Retinal pigment epithelial cell (primary cell): ENCODE measurements around the gene RIOX2.

Experiments used
- DNase-seq: peaks from one replicate; pipeline ENCODE4 v3.0.0-alpha.2; 2010; ENCODE audit warnings: low read depth
- H3K4me3 ChIP-seq: 2 replicates; pipeline ENCODE4 v1.5.1; 2011; ENCODE audit warnings: mild to moderate bottlenecking, low read length, control low read depth, moderate library complexity
- TF ChIP-seq, protein P1 (sequence below): conservative IDR thresholded peaks from 2 replicates; pipeline ENCODE4 v1.5.1; 2011; ENCODE audit warnings: low read depth, low read length, control low read depth, inconsistent platforms

RIOX2 gene

DNA sequence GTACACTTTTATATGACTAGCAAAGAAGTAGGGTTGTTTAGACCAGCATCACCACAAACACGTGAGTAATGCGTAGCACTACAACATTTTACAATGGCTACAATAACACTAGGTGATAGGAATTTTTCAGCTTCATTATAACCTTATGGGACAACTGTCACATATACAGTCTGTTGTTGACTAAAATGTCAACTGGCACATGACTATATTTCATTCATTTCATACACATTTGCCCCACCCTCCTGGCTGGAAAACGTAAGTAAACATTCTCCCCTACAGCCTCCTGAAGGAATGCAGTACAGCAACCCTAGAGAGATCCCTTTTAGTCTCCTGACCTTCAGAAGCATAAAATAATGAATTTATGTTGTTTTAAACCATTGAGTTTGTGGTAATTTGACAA is 16.2 kb downstream of the RIOX2 start:
- TF ChIP-seq, protein P1, sequence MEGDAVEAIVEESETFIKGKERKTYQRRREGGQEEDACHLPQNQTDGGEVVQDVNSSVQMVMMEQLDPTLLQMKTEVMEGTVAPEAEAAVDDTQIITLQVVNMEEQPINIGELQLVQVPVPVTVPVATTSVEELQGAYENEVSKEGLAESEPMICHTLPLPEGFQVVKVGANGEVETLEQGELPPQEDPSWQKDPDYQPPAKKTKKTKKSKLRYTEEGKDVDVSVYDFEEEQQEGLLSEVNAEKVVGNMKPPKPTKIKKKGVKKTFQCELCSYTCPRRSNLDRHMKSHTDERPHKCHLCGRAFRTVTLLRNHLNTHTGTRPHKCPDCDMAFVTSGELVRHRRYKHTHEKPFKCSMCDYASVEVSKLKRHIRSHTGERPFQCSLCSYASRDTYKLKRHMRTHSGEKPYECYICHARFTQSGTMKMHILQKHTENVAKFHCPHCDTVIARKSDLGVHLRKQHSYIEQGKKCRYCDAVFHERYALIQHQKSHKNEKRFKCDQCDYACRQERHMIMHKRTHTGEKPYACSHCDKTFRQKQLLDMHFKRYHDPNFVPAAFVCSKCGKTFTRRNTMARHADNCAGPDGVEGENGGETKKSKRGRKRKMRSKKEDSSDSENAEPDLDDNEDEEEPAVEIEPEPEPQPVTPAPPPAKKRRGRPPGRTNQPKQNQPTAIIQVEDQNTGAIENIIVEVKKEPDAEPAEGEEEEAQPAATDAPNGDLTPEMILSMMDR = no peak
- no peak overlapping the region for H3K4me3 ChIP-seq
- DNase-seq = no peak

DNA sequence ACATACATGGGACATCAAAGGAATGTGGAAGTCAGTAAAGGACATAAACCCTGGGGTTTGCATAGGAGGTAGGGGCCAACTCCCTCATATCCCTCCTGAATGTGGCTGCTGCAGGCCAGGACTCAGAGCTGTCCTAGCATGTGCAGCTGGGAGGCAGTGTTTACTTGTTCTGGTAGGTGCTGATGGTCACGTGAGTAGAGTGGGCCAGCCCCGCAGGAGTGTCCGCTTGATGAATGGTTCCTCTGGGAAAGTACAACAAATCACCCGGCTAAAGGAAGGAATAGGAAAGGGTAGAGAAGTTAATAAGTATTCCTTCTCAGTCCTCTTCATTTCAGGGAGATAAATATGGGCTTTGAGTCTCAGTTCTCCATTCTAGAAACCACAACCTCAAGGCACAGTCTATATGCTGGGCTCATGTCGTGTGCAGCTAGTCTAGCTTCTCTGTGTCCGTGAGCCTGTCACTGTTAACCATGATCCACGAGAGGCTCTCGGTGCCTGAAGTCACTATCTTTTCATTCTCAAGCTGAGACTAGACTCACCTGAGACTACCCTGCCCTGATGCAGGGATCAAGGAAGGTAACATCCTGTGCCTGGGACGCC is 17.9 kb downstream of the RIOX2 start:
- DNase-seq = no peak
- TF ChIP-seq, protein P1 = no peak
- H3K4me3 ChIP-seq = no peak overlapping the region

DNA sequence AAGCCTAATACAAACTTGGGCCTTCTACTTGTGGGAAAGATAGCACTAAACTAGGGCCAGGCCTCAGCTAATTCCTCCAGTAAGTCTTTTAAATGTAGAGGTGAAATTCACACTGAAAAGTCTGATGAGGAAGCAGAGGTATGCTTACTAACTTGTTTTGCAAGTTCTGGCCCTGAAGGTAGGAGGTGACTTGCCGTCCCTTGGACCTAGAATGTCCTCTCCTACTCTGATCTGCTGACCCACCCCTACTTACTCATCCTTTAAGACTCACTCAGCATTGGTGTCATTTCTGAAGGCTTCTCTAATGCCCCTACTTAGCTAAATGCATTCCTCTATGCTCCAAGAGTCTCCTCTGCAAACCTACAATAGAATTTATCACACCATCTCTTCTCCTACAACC is 19.4 kb downstream of the RIOX2 start:
- no peak for DNase-seq
- TF ChIP-seq, protein P1 = no peak

DNA sequence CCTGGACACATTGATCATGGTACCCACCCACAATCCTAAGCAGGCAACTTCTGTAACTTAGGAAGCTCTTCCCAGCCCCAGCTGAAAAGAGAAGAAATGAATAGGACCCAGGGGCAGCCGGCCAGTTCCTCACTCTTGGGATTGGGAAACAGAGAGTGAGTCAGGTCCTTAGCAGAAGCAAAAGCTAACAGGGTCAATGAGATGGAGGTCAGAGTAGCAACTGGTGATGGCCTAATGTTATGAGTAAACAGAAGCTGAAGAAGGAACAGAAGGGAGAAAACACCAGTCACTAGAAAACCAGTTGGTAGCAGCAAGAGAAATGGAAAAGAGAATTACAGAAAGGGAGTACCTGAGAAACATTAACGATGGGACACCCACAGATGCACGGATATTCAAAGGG is 20.0 kb downstream of the RIOX2 start:
- H3K4me3 ChIP-seq = no peak overlapping the region
- TF ChIP-seq, protein P1 = no peak
- no peak for DNase-seq

More for the DNA sequence above, 19.4 kb downstream of the RIOX2 start:
- no peak overlapping the region for H3K4me3 ChIP-seq

DNA sequence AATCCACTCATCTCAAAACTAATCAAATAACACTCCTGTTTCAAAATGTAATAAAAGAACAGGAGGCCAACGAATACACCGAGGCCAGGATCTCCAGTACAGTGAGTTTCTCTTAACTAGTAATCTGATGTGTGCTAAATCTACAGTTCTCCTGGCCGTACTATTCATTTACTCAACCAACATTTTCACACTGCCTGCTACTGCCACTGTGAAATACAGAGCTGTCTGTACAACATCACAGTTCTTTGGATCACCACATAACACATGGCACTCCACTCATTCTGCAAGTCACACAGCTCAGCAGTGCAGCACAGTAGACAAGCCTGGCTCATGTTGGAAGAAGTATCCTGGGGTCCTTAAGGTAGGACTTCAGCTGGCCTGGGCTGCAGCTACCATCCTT is 21.9 kb downstream of the RIOX2 start:
- DNase-seq = no peak
- TF ChIP-seq, protein P1 = no peak
- H3K4me3 ChIP-seq = no peak overlapping the region

DNA sequence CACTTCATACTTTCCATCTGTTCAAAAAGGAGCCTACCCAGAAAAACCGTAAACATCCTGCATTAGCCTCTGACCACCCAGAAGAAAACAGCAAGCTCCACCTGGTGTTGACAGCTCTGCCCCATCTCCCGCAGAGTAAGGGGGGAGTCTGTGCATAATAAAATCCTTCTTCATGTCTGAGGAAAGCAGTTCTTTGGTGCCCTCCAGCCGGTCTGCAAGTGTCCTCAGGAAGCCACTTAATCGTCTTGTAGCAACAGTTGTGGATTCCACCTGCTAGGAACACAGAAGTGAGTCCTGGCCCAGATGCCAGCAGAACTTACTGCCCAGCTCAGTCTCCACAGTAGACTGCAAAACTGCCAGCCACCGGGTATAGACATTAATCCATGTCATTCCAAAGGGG is 22.5 kb downstream of the RIOX2 start:
- TF ChIP-seq, protein P1 = no peak
- DNase-seq = no peak
- H3K4me3 ChIP-seq = no peak overlapping the region

DNA sequence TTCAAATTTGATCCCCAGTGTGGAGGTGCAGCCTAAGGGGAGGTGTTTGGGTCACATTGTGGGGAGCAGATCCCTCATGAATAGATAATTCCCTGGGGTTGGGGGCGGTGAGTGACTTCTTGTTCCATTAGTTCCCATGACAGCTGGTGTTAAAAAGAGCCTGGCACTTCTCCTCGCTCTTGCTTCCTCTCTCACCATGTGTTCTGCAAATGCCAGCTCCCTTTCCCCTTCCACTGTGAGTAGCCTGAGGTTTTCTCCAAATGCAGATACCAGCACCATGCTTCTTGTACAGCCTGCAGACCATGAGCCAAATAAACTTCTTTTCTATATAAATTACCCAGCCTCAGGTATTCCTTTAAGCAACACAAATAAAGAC is 23.1 kb downstream of the RIOX2 start:
- no peak for DNase-seq
- TF ChIP-seq, protein P1 = no peak
- H3K4me3 ChIP-seq = no peak overlapping the region
